HG02610 (cell line): ENCODE measurements around the gene HOXB13.

Experiments
- ATAC-seq: cut with Tn5 transposase; IDR thresholded peaks from one replicate; pipeline ENCODE4 v1.9.1; 2021; ENCODE audit warnings: mild to moderate bottlenecking, moderate library complexity; ENCODE audit not compliant: unreplicated experiment

HOXB13 gene

DNA sequence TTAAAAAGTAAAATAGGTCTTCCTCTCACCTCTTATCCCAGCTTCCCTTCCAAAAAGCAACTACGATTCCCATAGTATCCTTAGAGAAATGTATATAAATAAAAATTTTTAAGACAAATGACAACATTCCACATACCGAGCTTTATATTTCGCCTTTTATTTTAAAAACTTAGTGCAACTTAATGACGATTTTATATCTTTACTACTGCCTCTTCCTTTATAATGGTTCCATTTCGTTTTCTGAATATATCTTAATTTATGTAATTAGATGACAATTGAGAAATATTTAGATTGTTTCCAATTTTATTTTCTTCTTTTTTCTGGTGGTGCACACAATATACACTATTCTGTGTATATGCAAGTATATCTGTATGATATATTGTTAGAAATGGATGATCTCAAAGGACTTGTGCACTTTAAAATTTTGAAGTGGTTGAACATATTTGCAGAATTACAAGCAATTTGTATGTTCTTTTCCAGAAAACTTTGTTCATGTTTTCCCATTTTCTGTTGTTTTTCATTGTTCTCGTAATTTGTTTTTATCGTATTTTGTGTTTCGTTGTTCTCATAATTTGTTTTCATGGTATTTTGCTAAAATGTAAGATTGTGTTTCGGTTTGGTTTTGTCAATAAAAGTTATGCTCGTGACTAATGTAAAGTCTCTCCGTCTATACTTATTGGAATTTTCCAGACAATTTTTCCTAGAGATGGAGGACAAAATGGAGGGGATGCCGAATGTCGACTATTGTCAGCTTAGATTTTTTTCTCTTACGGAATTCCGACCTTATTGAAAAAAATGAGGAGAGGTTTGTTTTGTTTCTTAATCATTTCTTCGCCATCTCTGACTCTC lies 20.4 kb upstream of the HOXB13 start:
- no peak for ATAC-seq

DNA sequence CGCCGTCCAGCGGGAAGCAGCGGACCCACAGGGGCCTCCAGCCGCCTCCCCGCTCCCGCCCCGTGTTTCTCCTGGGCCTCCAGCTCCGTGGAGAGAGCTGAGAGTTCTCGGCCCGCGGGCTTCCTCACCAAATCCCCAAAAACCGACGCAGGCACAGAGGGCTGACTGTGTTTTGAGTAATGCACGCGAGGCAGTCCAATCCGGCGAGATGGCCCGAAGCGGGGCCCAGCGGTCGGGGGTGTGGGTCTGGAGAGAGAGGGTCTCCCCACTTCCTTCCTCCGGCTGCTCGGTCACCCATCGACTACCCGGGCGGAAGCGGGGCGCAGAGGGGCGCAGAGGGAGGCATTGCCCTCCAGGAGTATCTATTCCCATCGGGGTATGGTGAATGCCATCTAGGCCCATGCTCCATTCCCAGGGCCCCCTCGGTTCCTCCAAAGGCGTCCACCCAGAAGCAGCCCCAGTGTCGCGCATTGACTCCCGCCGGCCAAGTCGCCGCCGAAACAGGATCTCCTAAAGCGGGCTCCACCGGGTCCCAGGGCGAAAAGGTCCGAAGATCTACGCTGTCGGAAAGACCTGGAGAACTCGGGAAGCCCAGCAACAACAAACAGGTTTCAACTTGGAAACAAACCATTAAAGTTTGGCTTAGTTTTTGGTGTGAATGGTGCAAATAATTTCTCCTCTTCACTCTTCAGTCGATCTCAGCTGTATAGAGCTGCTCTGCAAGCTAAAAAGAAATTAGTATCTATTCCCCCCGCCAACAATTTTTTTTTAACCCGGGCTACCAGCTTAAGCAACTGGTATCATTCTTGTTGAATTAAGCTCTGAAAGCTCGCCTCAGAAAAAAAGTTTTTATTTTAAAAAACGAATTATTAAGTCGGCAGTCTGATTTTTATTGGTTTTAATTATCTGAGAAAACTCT lies 19.2 kb upstream of the HOXB13 start:
- no peak for ATAC-seq

DNA sequence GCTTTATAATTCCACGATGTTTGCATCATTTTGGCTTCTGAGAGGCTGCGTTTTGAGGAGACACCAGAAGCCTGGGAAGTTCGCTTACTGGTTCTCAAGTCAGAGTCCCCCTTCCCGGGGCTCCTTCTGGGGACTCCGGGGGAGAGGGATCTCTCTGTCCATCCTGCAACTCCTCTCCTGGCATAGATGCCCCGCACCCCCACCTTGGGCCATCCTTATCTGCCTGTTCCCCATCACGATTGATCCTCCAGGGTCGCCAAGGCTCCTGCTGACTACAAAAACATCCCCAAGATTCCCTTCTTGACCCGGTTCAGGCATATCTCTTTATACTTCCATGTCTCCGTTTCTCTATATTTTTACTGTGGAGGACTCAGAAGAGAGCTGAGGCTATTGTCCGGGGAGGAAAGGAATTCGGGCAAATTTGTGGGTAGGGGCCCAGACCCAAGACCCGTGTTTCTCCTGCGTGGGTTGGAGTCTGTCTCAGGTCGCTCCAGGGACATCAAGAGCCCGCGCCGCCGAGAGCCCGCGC lies 18.4 kb upstream of the HOXB13 start:
- ATAC-seq = no peak

DNA sequence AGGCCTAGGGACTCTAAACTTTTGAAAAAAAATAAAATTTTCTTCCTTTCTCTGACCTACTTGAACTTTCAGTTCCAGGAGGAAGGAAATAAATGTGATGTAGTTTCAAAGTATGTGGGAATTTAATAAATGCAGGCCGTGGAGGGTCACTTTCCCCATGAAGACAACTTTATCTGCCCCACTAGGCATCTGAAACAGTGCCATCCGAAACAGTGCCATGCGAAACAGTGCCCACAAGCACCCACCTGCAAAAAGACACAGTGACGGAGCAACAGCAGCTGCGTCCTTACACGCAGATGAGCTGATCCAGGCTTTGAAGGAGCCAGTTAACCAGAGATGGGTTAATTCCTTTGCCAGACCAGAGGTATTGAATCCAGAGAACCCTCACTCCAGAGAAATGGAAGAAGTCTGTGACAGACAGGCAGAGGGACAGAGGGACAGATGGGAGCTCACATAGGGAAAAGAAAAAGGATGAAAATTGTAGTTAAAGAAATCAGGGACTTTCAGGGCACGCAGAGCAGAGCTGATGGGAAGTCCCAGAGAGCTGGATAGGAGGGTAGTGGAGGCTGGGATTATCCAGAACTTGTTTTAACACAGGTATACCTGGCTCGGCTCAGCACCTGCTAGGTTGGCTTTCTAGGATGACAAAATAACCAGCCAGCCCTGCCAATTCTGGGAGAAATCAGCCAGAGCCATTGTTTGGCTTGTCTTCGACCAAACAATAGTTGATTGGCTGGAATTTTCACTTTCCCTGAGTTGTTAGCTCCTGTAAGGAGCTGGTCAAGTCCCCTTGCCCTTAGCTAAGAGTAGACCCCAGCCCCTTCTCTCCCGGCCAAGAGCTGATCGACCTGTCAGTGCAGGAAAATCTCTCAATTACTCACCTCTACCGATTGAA lies 17.1 kb upstream of the HOXB13 start:
- ATAC-seq = no peak

DNA sequence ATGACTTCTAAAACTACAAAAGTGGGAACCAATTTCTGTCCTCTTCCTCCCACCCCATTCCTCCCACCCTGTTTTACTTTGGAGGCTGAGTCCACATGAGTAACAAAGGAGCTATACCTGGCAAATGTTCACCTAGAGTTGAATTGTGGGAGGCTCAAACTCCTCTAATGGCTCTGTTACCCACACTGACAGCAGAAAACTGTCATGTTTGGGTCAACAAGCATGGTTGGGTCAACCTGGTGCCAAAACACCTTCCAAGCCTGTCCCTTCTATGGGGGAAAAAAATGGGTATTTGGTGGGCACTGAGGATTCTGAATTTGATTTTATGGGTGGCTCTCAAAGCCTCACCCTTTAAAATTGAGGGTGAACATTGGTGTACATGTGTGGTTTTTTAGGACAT lies 12.0 kb upstream of the HOXB13 start:
- no peak for ATAC-seq

DNA sequence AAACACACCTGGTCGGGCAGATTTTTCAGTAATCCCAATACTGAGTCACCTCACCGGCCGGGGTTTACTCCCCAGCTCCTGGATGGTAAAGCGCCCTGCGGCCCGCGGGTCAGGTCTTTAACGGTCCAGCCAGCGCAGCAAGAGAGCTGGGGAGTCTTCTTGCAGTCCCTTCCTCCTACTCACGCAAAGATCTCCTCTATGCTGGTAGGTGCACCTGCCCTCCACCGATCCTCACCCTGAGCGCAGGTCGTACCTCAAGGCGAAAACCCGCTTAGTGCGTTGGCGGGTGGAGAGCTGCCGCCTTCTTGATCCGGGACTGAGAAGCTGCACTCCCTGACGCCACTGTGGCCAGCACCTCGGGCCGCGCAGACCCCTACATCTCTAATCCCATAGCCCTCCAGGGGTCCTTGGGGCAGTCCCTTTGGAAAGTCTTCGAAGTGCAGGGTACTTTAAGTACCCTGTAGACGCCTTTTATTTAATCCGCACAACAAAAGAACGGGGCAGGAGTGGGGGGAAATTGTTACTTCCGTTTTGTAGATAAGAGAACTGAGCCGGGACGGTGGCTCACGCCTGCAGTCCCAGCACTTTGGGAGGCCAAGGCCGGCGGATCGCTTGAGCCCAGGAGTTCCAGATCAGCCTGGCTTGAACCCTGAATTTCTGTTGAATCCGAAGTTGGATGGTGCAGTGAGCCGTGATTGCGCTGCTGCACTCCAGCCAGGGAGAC lies 10.4 kb upstream of the HOXB13 start:
- ATAC-seq = no peak

DNA sequence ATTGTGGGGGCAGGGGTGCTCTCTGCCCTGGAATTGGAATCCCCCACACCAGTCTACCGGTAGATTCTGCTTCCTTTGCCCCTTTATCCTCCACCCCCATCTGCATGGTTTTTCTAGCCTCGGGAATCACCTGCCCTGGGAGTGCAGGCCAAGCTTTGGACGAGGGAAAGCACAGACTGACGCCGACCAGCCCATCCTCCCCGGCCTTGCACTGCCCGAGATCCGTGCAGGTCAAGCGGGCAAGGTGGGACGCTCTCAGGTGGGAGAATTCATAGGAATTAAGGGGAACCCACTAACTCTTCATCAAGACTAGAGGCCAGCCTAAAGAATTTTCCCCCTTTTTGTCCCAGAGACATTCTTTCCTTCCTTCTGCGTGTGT lies 9.9 kb upstream of the HOXB13 start:
- ATAC-seq = no peak

DNA sequence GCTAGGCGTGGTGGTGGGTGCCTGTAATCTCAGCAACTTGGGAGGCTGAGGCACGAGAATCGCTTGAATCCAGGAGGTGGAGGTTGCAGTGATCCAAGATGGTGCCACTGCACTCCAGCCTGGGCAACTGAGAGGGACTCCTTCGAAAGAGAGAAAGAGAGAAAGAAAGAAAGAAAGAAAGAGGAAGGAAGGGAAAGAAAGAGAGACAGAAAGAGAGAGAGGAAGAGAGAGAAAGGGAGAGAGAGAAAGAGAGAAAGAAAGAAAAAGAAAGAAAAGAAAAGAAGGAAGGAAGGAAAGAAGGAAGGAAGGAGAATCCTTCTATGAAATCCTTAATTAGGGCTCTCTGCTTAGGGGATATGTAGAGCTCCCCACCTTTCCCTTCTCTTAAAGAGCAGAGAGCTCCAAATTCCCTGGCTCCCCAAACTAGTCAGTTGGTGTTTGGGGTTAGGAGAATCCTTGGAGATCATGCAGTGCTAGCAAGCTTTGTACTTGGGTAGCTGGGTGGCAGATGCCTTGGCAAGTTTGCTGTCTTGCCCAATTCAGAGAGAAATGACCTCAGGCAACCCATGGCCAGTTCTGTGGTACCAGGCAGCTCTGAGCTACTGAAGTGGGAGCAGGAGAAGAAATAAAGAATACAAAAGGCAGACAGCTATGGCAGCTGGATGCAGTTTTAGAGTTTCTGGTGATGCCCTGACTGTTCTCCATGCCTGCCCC lies 8.9 kb upstream of the HOXB13 start:
- ATAC-seq = no peak

DNA sequence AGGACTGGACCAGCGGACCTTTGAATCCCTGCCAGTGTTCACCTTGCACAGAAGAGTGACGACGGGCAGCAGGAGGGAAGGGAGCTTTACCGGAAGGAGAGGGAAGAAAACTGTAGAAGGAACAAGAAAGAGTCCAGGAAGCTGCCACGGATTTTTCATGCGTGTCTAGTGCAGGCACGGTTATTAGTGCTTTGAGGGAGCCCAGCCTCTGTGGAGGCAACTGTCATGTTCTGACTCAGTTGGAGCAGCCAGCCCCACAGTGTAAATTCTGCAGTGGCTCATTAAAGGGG lies 6.5 kb upstream of the HOXB13 start:
- no peak for ATAC-seq

DNA sequence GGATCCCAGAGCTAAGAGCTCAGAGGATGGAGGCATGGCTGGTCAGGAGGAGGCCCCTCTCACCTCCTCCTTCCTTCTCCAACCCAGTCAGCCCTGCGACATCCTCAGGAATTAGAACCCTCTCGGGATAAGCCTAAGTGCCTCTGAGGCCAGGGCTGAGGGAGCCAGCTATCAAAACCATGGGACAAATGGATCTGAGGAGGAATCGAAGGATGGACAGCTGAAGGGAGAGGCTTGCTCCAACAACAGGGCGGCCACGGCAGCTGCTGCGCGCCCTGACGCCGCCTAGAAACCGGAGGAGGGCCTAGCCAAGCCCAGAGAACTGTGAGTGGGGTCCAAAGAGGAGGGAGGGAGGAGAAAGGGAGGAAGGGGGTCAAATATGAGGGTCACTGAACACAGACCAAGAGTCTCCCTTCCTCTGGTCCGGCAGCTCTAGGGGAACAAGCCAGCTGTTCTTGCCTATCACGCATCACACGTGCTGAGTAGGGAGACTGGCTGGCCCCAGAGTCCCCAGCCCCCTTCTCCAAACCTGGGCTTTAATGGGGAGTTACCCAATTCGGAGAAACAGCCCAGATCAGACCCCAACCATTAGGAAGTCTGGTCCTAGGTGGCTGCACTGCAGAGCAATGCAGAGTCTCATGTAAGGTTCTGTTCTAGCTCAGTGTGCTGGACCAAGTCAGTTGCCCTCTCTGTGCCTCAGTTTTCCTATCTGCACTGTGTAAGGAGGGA lies 5.9 kb upstream of the HOXB13 start:
- no peak for ATAC-seq

DNA sequence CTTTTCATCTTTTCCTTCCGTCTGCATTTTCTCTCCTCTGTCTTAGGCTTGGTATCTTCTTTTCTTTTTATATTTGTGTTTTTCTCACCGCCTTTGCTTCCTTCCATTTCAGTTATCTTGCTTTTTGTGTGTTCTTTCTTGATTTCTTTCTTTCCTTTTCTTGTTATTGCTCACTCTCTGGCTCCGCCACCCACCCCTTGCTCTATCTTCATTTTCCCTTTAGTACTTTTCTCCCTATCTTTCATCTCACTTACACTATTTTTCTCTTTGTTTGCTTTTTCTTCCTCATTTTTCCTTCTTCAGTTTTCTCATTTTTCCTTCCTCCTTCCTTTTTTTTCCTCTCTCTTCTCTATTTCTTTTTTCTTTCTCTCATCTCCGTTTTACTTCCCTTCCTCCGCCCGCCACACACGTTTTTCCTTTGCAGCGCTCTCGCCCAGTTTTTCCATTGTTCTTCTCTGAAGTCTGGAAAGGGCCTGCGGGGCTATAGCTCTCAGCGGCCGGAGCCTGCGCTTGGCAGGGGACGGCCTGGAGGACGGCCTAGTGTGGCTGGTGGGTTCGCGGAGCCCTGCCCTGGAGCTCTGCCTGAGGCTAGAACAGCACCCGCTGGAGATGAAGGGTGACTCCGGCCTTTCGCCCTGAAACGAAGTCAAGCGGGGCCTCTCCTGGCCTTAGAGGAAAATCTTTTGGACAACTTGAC lies 5.2 kb upstream of the HOXB13 start:
- ATAC-seq = no peak

DNA sequence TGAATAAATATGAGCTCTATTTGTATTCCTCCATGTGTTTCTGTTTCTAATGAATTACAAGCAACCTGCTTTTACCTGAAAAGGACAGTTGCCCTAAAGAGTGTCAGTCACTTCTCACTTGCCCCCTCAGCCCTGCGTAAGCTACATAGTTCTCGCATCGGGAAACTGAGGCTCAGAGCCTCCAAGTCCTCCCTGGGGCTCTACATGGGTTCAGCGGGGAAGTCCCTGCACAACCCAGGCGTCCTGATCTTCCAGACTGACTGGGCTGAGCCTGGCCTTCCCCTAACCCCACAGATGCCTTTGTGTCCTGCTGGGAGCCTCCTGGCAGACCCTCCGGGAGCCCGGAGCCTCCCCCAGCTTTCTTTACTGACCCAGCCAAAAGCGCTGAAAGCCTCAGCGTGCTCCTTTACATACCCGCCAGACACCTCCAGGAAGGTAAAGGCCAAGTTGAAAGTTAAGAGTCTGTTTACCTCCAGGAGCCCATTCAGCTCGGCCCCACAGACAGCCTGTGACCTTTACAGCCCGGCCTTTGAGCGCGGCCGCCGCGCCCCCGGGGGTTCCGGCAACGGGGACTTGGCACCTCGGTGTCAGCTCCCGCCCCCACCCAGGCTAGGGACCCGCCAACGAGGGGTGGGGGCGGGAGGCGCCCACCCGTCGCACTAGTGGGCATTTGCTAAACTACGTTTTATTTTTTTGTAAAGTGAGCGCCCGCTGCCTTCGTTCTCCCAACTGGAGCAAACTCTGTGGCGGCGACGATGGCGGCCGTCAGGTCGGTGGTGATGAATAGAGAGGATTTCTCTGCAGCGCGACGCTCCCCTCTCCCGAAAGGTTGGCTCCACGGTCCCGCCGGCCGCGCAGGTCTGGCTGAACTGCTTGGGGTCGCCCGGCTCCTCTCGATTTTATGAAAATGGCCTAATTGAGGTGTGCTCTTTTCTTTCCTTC lies 4.4 kb upstream of the HOXB13 start:
- no peak for ATAC-seq

DNA sequence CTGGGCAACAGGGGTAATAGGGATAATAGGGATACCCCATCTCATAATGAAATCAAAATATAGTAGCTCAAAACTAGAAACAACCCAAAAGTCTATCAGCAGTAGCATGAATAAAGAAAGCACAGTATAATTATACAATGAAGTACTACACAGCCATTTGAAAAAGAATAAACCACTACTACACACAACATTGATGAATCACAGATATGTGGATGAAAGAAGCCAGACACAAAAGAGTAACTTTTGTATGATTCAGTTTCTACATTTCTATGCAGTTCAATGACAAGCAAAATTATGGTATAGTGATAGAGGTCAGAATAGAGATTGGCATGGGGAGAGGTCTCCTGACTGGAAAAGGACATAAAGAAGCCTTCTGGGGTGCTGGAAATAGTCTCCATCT lies 2.8 kb upstream of the HOXB13 start:
- no peak for ATAC-seq

DNA sequence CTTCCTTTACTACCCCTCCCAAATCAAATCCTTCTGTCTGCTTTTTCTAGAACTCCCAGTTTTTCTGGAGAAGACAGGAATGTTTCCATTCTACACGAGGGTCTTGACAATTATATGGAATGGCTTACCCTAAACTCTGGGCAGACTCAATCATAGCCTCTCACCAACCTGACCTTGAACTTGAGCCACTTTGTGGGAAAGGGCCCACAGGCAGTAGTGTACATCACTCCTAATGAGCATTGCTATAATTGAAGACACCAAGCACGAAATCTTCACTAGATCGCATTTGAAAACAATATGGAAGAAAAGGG lies 1.6 kb upstream of the HOXB13 start:
- ATAC-seq = no peak

DNA sequence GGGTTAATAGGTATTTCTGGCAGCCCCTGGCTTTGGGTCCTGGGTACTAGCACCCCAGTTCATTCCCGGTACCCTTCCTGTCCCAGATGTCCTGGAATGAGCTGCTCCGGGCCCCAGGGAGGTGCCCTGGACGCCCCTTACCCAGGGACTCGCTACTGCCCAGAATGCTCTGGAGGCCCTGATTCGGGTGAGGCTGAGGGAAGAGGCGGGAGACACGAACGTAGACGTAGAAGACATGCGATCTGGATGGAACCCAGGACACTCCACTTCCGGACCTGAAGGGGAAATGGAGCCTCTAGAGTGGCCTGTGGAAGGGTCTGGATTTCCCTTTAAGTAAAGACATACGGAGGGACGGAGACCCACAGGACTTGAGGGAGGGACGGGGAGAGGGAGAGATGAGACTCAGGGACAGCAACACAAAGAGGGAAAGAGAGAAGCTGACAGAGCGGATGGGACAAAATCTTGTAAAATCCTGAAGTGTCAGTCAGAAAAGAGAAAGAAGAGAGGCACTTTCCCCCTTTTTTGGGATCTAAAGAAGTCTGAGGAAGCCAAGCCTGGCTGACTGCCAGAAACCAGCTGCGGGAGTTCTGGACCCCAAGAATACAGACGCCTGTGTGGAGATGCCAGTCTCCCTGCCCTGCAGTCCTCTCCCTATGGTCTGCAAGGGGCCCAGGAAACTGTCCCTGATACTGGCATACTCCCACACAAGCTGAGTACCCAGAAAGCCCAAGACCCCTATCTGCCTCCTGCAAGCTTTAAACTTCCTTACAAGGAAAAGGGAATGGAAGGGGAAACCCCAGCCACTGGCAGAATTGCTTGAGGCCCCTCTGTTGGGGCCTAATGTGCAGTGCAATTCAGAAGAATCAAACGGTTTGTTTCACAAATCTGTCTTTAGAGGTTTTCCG lies 1.0 kb upstream of the HOXB13 start:
- ATAC-seq = no peak

DNA sequence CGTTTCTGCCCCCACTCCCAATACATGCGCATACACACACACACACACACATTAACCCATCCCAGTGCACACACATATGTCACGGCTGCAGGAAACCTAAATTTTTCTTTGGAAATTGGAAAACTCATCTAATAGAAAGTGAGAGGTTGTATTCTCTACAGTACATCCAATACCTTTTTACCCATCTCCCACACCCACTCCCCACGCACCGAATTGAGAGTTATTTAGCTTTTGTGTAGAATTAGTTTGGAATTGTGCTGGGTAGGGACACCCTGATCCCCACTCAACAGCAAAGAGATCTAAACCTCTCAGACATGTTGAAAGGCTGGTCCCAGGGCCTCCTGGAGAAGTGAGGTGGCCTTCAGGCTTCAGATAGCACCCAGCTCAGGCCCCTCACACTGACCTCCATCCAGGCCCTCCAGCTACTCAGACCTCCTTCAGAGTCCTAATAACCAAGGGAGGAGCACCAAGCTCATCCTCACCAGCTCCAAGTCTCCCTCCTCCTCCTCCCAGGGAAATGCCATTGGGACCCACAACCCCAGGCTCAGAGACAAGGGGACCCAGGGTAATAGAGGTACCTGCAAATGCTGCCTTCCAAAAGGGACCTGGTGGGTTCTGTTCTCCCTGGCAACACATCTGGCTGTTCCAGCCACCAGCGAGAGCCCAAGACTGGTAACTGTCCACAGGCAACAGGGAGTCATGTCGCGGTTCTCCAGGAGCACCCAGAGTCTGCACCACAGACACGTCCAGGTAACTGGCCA lies 955 bp downstream of the HOXB13 start:
- ATAC-seq = no peak
